ENCODE measurements around the gene GTPBP4. TPM values are rescaled to one million over a fixed set of nuclear protein-coding genes. Genes with fewer than 3 reads are reported as not detected.

GTPBP4 gene
- polyA plus RNA-seq, 1 donor (not counting 4 experiments of a cell fraction or from before 2014, with no cell fraction given) = 70.4 TPM

DNA sequence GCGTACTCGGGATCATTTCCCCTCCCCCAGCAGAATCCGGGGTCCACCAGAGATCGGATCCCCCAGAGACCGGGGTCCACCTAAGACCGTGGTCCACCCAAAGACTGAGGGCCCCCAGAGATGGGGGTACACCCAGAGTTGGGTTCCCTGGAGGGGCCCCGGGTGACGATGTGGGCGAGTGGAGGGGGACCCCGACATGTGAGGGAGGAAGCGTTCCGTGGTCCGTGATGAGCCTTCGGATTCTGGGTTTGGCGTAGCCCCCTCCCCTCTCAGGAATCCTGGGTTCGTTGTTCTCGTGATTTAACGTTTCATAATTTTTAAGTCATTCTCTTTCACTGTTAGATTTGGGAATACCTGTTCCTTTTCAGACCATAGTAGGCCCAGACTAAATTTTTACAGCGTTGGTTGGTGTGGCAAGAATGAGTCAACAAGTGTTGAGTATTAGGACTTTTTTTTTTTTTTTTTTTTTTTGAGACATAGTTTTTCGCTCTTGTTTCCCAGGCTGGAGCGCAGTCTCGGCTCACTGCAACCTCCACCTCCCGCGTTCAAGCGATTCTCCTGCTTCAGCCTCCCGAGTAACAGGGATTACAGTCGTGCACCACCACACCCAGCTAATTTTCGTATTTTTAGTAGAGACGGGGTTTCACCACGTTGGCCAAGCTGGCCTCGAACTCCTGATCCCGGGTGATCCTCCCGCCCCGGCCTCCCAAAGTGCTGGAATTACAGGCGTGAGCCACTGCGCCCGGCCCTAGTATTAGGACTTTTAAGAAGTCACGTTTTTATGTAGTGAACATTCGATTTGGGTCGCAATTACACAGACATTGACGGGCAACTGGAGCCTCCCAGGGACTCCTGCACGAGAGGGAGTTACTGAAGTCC, 672 bp downstream of the GTPBP4 start:
- no peak for FAIRE-seq
- Histone ChIP-seq H2AFZ (ENCODE audit: control insufficient read depth, low read length) (peak overlapping the region; percentile 56), H3K4me2 (ENCODE audit: control insufficient read depth, extremely low read depth, insufficient read depth, low read depth, low read length) (peak overlapping the region; percentile 91), H4K20me1 (ENCODE audit: control insufficient read depth, extremely low read depth, insufficient read depth, low read length) (peaks cover 20% of the 10 kb centered on the region), H3K9ac (ENCODE audit: control insufficient read depth, extremely low read depth, insufficient read depth, low read length) (peak overlapping the region; percentile 99), H3K9me3 (ENCODE audit: control insufficient read depth, low read depth, low read length) (no peaks in the 10 kb centered on the region), H3K4me3 (ENCODE audit: control insufficient read depth in 2 of 3, extremely low read depth in 1 of 3, insufficient read depth in 2 of 3, low read depth in 1 of 3, low read length in 3 of 3) (peak overlapping the region; percentile 86 to 99 (median 99)), H3K27ac (ENCODE audit: control insufficient read depth, insufficient read depth, low read length) (peak overlapping the region; percentile 97), H3K9me1 (ENCODE audit: control insufficient read depth, extremely low read depth, insufficient read depth, low read length) (no peaks in the 10 kb centered on the region), H3K27me3 (ENCODE audit: control insufficient read depth, extremely low read depth, insufficient read depth, low read length) (no peaks in the 10 kb centered on the region), H3K36me3 (ENCODE audit: control insufficient read depth in 2 of 2, extremely low read depth in 1 of 2, insufficient read depth in 2 of 2, low read length in 2 of 2) (peaks cover 6 to 32% of the 10 kb centered on the region in 2 experiments), H3K79me2 (ENCODE audit: control insufficient read depth, insufficient read depth, low read length) (peaks cover 57% of the 10 kb centered on the region), H3K4me1 (ENCODE audit: control insufficient read depth, extremely low read depth, insufficient read depth, low read length) (peaks cover 41% of the 10 kb centered on the region)
- no peak for DNase-seq (ENCODE audit: low read depth, low spot score)
- dilution Hi-C loops (cut with MboI; ENCODE audit: extremely low pct_ligation_motif_present, low sequenced_read_pairs) = no loop called here
- TF ChIP-seq, protein P1, sequence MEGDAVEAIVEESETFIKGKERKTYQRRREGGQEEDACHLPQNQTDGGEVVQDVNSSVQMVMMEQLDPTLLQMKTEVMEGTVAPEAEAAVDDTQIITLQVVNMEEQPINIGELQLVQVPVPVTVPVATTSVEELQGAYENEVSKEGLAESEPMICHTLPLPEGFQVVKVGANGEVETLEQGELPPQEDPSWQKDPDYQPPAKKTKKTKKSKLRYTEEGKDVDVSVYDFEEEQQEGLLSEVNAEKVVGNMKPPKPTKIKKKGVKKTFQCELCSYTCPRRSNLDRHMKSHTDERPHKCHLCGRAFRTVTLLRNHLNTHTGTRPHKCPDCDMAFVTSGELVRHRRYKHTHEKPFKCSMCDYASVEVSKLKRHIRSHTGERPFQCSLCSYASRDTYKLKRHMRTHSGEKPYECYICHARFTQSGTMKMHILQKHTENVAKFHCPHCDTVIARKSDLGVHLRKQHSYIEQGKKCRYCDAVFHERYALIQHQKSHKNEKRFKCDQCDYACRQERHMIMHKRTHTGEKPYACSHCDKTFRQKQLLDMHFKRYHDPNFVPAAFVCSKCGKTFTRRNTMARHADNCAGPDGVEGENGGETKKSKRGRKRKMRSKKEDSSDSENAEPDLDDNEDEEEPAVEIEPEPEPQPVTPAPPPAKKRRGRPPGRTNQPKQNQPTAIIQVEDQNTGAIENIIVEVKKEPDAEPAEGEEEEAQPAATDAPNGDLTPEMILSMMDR (optimal IDR thresholded peaks at IDR 0.05 in 1 of 3, IDR thresholded peaks at IDR 0.05 in 1 of 3, conservative IDR thresholded peaks at IDR 0.05 in 1 of 3; ENCODE audit: extremely low read depth in 1 of 3, insufficient read depth in 2 of 3, low read length in 3 of 3) = no peak
- TF ChIP-seq EZH2 (IDR thresholded peaks at IDR 0.05; ENCODE audit: low read length) = no peak

GRCh38 chr10:990808-991207, 2.6 kb downstream of the GTPBP4 start:
- Histone ChIP-seq H2AFZ (ENCODE audit: control insufficient read depth, low read length) (no peak overlapping the region), H3K4me2 (ENCODE audit: control insufficient read depth, extremely low read depth, insufficient read depth, low read depth, low read length) (peak overlapping the region; percentile 10), H3K79me2 (ENCODE audit: control insufficient read depth, insufficient read depth, low read length) (peaks cover 74% of the 10 kb centered on the region), H4K20me1 (ENCODE audit: control insufficient read depth, extremely low read depth, insufficient read depth, low read length) (peaks cover 25% of the 10 kb centered on the region), H3K4me3 (ENCODE audit: control insufficient read depth in 2 of 3, extremely low read depth in 1 of 3, insufficient read depth in 2 of 3, low read depth in 1 of 3, low read length in 3 of 3) (no peak overlapping the region), H3K27me3 (ENCODE audit: control insufficient read depth, extremely low read depth, insufficient read depth, low read length) (no peaks in the 10 kb centered on the region), H3K27ac (ENCODE audit: control insufficient read depth, insufficient read depth, low read length) (no peak overlapping the region), H3K9me1 (ENCODE audit: control insufficient read depth, extremely low read depth, insufficient read depth, low read length) (no peaks in the 10 kb centered on the region), H3K9me3 (ENCODE audit: control insufficient read depth, low read depth, low read length) (no peaks in the 10 kb centered on the region), H3K36me3 (ENCODE audit: control insufficient read depth in 2 of 2, extremely low read depth in 1 of 2, insufficient read depth in 2 of 2, low read length in 2 of 2) (peaks cover 13 to 46% of the 10 kb centered on the region in 2 experiments), H3K9ac (ENCODE audit: control insufficient read depth, extremely low read depth, insufficient read depth, low read length) (no peak overlapping the region), H3K4me1 (ENCODE audit: control insufficient read depth, extremely low read depth, insufficient read depth, low read length) (peaks cover 34% of the 10 kb centered on the region)
- dilution Hi-C loops (cut with MboI; ENCODE audit: extremely low pct_ligation_motif_present, low sequenced_read_pairs) = no loop called here
- TF ChIP-seq, protein P1 (optimal IDR thresholded peaks at IDR 0.05 in 1 of 3, IDR thresholded peaks at IDR 0.05 in 1 of 3, conservative IDR thresholded peaks at IDR 0.05 in 1 of 3; ENCODE audit: extremely low read depth in 1 of 3, insufficient read depth in 2 of 3, low read length in 3 of 3) = no peak
- TF ChIP-seq EZH2 (IDR thresholded peaks at IDR 0.05; ENCODE audit: low read length) = no peak
- DNase-seq (ENCODE audit: low read depth, low spot score) = no peak
- FAIRE-seq = no peak
